ENCODE data around the gene PIH1D2. TPM values are rescaled to one million over a fixed set of nuclear protein-coding genes. Genes with fewer than 3 reads are reported as not detected.
A peak's percentile ranks its signal among the peaks of the same experiment; 100 is the strongest.

The PIH1D2 gene
- total RNA-seq, 3 donors from 2014 or later = 0.65 to 2.4 (median 1.5) TPM

GRCh38 chr11:112085822-112086421 lies 12.1 kb upstream of the PIH1D2 start:
- intact Hi-C loops (cut with DNase I, micrococcal nuclease) = no loop called here
- DNase-seq = peak in 1 of 3 donors; percentile 48
- no peaks in the 10 kb centered on the region for H3K9me3 ChIP-seq

GRCh38 chr11:112082729-112083128 lies 8.9 kb upstream of the PIH1D2 start:
- DNase-seq (no peak), ATAC-seq (no peak)
- no peaks in the 10 kb centered on the region for H3K36me3 ChIP-seq (ENCODE audit: low read depth)
- H3K4me3 ChIP-seq = no peak overlapping the region
- intact Hi-C loops (cut with DNase I, micrococcal nuclease) = no loop called here
- no peak for TF ChIP-seq CTCF (IDR thresholded peaks at IDR 0.05)
- H3K9me3 ChIP-seq = no peaks in the 10 kb centered on the region
- H3K4me1 ChIP-seq (ENCODE audit: low read depth) = peaks cover 9% of the 10 kb centered on the region

More at GRCh38 chr11:112085822-112086421, 12.1 kb upstream of the PIH1D2 start:
- peak; percentile 69 for ATAC-seq
- Histone ChIP-seq H3K4me1 (ENCODE audit: low read depth) (peaks cover 17% of the 10 kb centered on the region), H3K36me3 (ENCODE audit: low read depth) (peaks cover 8% of the 10 kb centered on the region), H3K4me3 (peak overlapping the region; percentile 67)
- no peak for TF ChIP-seq CTCF (IDR thresholded peaks at IDR 0.05)

- Histone ChIP-seq H3K9me3 (no peaks in the 10 kb centered on the region), H3K4me1 (ENCODE audit: low read depth) (no peaks in the 10 kb centered on the region), H3K4me3 (no peak overlapping the region), H3K36me3 (ENCODE audit: low read depth) (no peaks in the 10 kb centered on the region)
- TF ChIP-seq CTCF (IDR thresholded peaks at IDR 0.05) = no peak
- DNase-seq (no peak), ATAC-seq (no peak)
- intact Hi-C loops (cut with DNase I, micrococcal nuclease) = no loop called here
These were observed 10.9 kb downstream of the PIH1D2 start for GRCh38 chr11:112062923-112063322.

- intact Hi-C loops (cut with DNase I, micrococcal nuclease) = no loop called here
- DNase-seq = no peak
- no peak overlapping the region for H3K4me3 ChIP-seq
- no peaks in the 10 kb centered on the region for H3K9me3 ChIP-seq
- TF ChIP-seq CTCF (IDR thresholded peaks at IDR 0.05) = no peak
- H3K4me1 ChIP-seq (ENCODE audit: low read depth) = no peaks in the 10 kb centered on the region
- no peak for ATAC-seq
- no peaks in the 10 kb centered on the region for H3K36me3 ChIP-seq (ENCODE audit: low read depth)
These were observed 15.7 kb downstream of the PIH1D2 start for GRCh38 chr11:112058103-112058502.

GRCh38 chr11:112057170-112057569 lies 16.6 kb downstream of the PIH1D2 start:
- intact Hi-C loops (cut with DNase I, micrococcal nuclease) = no loop called here
- ATAC-seq (no peak), DNase-seq (no peak)
- H3K36me3 ChIP-seq (ENCODE audit: low read depth) = no peaks in the 10 kb centered on the region
- no peaks in the 10 kb centered on the region for H3K4me1 ChIP-seq (ENCODE audit: low read depth)
- no peak overlapping the region for H3K4me3 ChIP-seq
- H3K9me3 ChIP-seq = no peaks in the 10 kb centered on the region
- no peak for TF ChIP-seq CTCF (IDR thresholded peaks at IDR 0.05)

GRCh38 chr11:112051768-112052167 lies 22.0 kb downstream of the PIH1D2 start:
- H3K9me3 ChIP-seq = no peaks in the 10 kb centered on the region
- ATAC-seq = no peak
- no peaks in the 10 kb centered on the region for H3K36me3 ChIP-seq (ENCODE audit: low read depth)
- H3K4me1 ChIP-seq (ENCODE audit: low read depth) = no peaks in the 10 kb centered on the region
- intact Hi-C loops (cut with DNase I, micrococcal nuclease) = no loop called here
- no peak overlapping the region for H3K4me3 ChIP-seq
- TF ChIP-seq CTCF (IDR thresholded peaks at IDR 0.05) = no peak
- DNase-seq = no peak

Data from mucosa of descending colon (tissue), 3 donors.